ENCODE measurements around the gene PLAC1. TPM values are rescaled to one million over a fixed set of nuclear protein-coding genes. Genes with fewer than 3 reads are reported as not detected.
A peak's percentile ranks its signal among the peaks of the same experiment; 100 is the strongest.

Gene PLAC1
- total RNA-seq, 1 experiment from 2014 or later: 4.0 TPM

GRCh38 chrX:134631426-134632346 is 26.6 kb downstream of the PLAC1 start:
- Histone ChIP-seq H3K27me3 (no peaks in the 10 kb centered on the region), H3K4me1 (peaks cover 28% of the 10 kb centered on the region), H3K9me3 (replicated peaks) (no peaks in the 10 kb centered on the region), H3K4me3 (no peak overlapping the region), H3K36me3 (no peaks in the 10 kb centered on the region), H3K27ac (peak overlapping the region; percentile 84)
- DNase-seq: peak; percentile 92 to 95

DNA sequence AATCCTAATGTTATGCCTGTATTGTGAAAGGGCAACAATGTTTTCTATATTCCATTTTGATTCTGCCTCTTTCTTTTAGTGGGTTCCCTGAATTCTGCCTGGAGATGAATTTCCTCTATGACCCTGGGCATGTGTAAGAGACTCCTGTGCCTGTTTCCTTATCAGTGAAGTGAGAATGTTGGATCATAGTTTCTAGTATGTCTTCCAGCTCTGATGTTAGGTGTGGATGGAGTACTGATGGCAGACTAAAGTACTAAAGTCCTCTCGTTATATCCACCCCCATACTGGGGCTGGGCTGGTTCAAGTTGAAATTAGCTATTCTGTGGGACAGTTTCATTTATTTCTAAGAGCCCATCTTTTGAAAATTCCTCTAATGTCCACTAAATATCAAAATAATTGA is 29.6 kb downstream of the PLAC1 start:
- peaks cover 41% of the 10 kb centered on the region for H3K4me1 ChIP-seq
- H3K9me3 ChIP-seq (replicated peaks): no peaks in the 10 kb centered on the region
- H3K36me3 ChIP-seq: no peaks in the 10 kb centered on the region
- H3K4me3 ChIP-seq: no peak overlapping the region
- no peak overlapping the region for H3K27ac ChIP-seq
- no peak for DNase-seq
- H3K27me3 ChIP-seq: no peaks in the 10 kb centered on the region

DNA sequence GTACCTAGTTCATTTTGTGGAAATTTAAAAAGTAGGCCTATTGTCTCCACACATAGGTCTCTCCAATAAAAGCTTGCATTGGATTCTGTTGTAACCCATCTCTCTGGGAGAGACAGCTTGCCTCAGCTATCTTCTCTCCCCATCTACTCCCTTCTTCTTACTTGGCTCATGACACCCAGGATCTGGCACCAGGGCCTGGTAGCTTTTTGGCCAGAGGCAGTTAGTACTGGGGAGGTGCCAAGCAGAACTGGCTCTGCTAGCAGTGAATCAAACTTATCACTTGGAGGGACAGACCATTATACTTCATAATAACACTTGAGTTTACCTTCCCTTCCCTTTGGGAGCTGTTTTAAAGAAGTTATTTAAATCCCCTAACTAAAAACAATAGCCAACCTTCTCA is 31.8 kb downstream of the PLAC1 start:
- DNase-seq: no peak
- Histone ChIP-seq H3K36me3 (no peaks in the 10 kb centered on the region), H3K27me3 (no peaks in the 10 kb centered on the region), H3K9me3 (replicated peaks) (no peaks in the 10 kb centered on the region), H3K27ac (no peak overlapping the region), H3K4me1 (peaks cover 45% of the 10 kb centered on the region), H3K4me3 (no peak overlapping the region)

DNA sequence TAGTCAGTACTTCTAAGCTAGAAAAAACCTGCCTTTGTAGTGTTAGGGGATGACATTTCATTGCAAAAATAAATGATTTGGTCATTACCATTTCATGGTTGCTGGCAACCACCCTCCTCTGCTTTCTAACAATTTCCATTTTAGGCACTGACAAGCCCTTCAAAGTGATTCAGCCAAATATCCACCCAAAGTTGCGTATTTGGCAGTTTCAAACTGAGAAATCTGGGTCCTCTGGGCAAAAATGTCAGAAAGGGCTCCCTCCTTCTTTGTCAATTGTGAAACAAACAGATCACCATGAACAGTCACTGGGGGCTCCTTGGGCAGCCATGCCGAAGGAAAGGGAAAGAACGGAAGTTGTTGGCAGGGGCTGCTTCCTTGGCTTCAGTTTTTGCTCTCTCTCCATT is 33.0 kb downstream of the PLAC1 start:
- H3K27me3 ChIP-seq: no peaks in the 10 kb centered on the region
- no peaks in the 10 kb centered on the region for H3K9me3 ChIP-seq (replicated peaks)
- H3K4me1 ChIP-seq: peaks cover 40% of the 10 kb centered on the region
- no peak overlapping the region for H3K4me3 ChIP-seq
- no peak for DNase-seq
- H3K27ac ChIP-seq: no peak overlapping the region
- no peaks in the 10 kb centered on the region for H3K36me3 ChIP-seq

- H3K27ac ChIP-seq: peak overlapping the region; percentile 96; the same call in 1 of the 2 replicates
- H3K27me3 ChIP-seq: no peaks in the 10 kb centered on the region
- no peak for DNase-seq
- no peak overlapping the region for H3K4me3 ChIP-seq
- H3K4me1 ChIP-seq: peaks cover 40% of the 10 kb centered on the region
- H3K36me3 ChIP-seq: no peaks in the 10 kb centered on the region
- H3K9me3 ChIP-seq (replicated peaks): no peaks in the 10 kb centered on the region
These were observed 34.2 kb downstream of the PLAC1 start for GRCh38 chrX:134624046-134624430.

- no peaks in the 10 kb centered on the region for H3K27me3 ChIP-seq
- H3K9me3 ChIP-seq (replicated peaks): no peaks in the 10 kb centered on the region
- peak overlapping the region; percentile 96 for H3K27ac ChIP-seq
- no peak for DNase-seq
- H3K4me1 ChIP-seq: peaks cover 40% of the 10 kb centered on the region
- no peak overlapping the region for H3K4me3 ChIP-seq
- no peaks in the 10 kb centered on the region for H3K36me3 ChIP-seq
These were observed 34.8 kb downstream of the PLAC1 start for GRCh38 chrX:134623293-134624045.

DNA sequence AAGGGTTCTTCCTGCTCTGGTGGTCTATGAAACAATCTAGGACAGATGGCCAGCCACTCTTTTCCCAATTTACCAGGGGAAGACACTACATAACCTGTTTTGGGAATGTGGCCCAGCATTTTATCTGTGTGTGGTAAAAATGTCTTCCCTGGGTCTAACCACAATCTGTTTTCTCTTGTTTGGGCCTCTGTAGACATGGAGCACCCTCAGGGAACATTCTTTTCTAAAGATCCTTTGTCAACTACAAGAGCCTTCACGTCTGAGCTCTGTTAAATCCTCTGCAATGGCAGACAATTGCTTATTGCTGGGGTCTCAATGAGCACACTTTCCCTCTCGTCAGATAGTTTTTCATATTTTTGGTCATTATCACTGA is 35.5 kb downstream of the PLAC1 start:
- H3K27ac ChIP-seq: peak overlapping the region; percentile 96
- no peak overlapping the region for H3K4me3 ChIP-seq
- peaks cover 40% of the 10 kb centered on the region for H3K4me1 ChIP-seq
- no peaks in the 10 kb centered on the region for H3K36me3 ChIP-seq
- H3K9me3 ChIP-seq (replicated peaks): no peaks in the 10 kb centered on the region
- DNase-seq: peak; percentile 53 to 73
- no peaks in the 10 kb centered on the region for H3K27me3 ChIP-seq

GRCh38 chrX:134622056-134622812 is 36.0 kb downstream of the PLAC1 start:
- no peaks in the 10 kb centered on the region for H3K27me3 ChIP-seq
- H3K4me1 ChIP-seq: peaks cover 40% of the 10 kb centered on the region
- DNase-seq: peak; percentile 79 to 90
- peak overlapping the region; percentile 41 for H3K4me3 ChIP-seq
- peak overlapping the region; percentile 96 for H3K27ac ChIP-seq
- H3K9me3 ChIP-seq (replicated peaks): no peaks in the 10 kb centered on the region
- no peaks in the 10 kb centered on the region for H3K36me3 ChIP-seq

- Histone ChIP-seq H3K9me3 (replicated peaks) (no peaks in the 10 kb centered on the region), H3K4me1 (peaks cover 37% of the 10 kb centered on the region), H3K36me3 (no peaks in the 10 kb centered on the region), H3K27me3 (no peaks in the 10 kb centered on the region), H3K4me3 (no peak overlapping the region), H3K27ac (no peak overlapping the region)
- no peak for DNase-seq
These were observed 38.4 kb downstream of the PLAC1 start for GRCh38 chrX:134619838-134620237.

DNA sequence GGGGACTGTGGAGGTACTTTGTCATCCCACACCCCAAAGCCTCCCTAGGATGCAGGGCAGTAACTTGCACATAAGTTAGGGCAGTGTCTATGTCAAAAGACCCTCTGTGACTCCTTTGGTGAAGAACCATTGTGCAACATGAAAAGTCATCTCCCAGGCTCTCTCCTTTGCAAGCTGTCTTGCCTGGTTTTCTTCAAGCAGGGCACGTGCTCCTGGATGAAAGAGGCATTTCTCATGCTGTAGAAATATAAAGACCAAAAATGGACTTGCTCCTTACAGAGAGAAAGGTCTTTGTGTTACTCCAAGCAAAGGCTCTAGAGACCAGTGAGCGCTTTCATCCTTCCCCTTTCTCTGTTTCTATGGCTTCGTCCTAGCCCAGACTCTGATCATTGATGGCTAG is 44.9 kb downstream of the PLAC1 start:
- no peak for DNase-seq
- Histone ChIP-seq H3K4me1 (no peaks in the 10 kb centered on the region), H3K27ac (no peak overlapping the region), H3K27me3 (no peaks in the 10 kb centered on the region), H3K9me3 (replicated peaks) (no peaks in the 10 kb centered on the region), H3K4me3 (no peak overlapping the region), H3K36me3 (no peaks in the 10 kb centered on the region)

DNA sequence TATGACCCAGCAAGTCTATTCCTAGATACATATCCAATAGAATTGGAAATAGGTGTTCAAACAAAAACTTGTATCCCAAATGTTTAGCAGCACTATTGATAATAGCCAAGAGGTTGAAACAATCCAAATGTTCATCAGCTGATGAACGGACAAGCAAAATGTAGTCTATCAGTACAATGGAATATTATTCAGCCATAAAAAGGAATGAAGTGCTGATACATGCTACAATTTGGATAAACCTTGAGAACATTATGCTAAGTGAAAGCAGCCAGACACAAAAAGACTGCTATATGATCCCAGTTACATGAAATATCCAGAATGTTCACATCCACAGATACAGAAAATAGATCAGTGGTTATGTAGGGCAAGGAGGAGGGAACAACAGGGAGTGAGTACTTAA is 50.1 kb downstream of the PLAC1 start:
- no peak overlapping the region for H3K4me3 ChIP-seq
- DNase-seq: no peak
- H3K27ac ChIP-seq: no peak overlapping the region
- H3K4me1 ChIP-seq: peaks cover 24% of the 10 kb centered on the region
- no peaks in the 10 kb centered on the region for H3K9me3 ChIP-seq (replicated peaks)
- H3K36me3 ChIP-seq: no peaks in the 10 kb centered on the region
- H3K27me3 ChIP-seq: no peaks in the 10 kb centered on the region

DNA sequence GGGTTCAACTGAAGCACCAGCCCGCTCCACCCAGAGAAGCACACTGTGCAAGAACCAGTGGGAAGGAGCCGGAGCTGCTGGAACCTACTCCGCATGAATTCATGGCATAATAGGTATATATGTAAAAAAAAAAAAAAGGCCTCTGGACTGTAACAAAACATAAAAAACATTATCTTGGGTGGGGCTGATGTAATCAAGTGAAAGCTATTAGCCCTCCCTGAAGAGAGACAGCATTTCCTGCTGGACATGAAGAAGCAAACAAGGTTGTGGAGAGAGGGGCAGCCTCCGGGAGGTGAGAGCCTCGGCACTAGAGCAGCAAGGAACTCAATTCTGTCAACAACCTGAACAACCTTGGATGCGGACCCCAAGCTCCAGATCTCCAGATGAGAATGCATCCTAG is 50.7 kb downstream of the PLAC1 start:
- H3K36me3 ChIP-seq: no peaks in the 10 kb centered on the region
- no peak overlapping the region for H3K4me3 ChIP-seq
- no peak for DNase-seq
- H3K27me3 ChIP-seq: no peaks in the 10 kb centered on the region
- no peak overlapping the region for H3K27ac ChIP-seq
- H3K9me3 ChIP-seq (replicated peaks): 0 out of 2 replicates have a peak, but pooled peaks cover under 1% of the 10 kb centered on the region
- peaks cover 24% of the 10 kb centered on the region for H3K4me1 ChIP-seq

DNA sequence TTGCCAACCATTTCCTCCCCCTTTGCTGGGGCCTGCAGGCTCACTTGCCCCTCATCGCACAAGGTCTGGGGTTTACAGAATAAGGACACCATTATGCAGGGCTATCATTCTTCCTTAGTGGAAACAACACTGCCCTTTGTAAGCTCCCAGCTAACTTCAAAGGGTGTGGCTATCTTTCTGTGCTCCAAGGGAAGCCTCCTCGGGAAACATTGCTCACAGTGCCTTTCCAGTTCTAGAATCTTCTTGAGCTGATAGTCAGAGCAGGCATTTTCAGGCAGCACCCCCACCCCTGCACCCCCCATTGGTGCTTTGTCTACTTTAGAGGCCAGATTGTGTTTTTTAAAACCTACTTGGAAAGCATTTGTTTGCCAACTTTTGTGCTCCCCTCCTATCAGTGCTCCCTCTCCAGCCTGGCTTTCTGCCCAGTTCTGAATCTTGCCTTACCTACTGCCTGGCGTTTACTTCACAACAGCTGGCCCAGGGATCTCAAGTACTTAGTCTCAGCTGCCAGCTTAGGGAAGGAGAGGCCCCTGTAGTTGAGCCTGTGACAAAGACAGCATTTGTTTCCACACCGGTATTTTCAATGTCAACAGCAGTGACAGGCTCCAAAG is 53.5 kb downstream of the PLAC1 start:
- H3K4me1 ChIP-seq: peaks cover 31% of the 10 kb centered on the region
- H3K27me3 ChIP-seq: no peaks in the 10 kb centered on the region
- no peak overlapping the region for H3K4me3 ChIP-seq
- H3K36me3 ChIP-seq: no peaks in the 10 kb centered on the region
- H3K27ac ChIP-seq: peak overlapping the region; percentile 94
- 0 out of 2 replicates have a peak, but pooled peaks cover 3% of the 10 kb centered on the region for H3K9me3 ChIP-seq (replicated peaks)
- DNase-seq: peak; percentile 93 to 97

Data from SJCRH30 (cell line).